GM19035 (cell line): ENCODE results near the gene ATP6V1G2.
"Not testable (repeated sequence)": the region's sequence is repeated elsewhere in the genome, so short reads cannot be mapped to it uniquely, and the experiment has no call there.

Experiments used
- ATAC-seq: cut with Tn5 transposase; IDR thresholded peaks from one replicate; pipeline ENCODE4 v1.9.1; 2021; ENCODE audit not compliant: unreplicated experiment

The ATP6V1G2 gene

DNA sequence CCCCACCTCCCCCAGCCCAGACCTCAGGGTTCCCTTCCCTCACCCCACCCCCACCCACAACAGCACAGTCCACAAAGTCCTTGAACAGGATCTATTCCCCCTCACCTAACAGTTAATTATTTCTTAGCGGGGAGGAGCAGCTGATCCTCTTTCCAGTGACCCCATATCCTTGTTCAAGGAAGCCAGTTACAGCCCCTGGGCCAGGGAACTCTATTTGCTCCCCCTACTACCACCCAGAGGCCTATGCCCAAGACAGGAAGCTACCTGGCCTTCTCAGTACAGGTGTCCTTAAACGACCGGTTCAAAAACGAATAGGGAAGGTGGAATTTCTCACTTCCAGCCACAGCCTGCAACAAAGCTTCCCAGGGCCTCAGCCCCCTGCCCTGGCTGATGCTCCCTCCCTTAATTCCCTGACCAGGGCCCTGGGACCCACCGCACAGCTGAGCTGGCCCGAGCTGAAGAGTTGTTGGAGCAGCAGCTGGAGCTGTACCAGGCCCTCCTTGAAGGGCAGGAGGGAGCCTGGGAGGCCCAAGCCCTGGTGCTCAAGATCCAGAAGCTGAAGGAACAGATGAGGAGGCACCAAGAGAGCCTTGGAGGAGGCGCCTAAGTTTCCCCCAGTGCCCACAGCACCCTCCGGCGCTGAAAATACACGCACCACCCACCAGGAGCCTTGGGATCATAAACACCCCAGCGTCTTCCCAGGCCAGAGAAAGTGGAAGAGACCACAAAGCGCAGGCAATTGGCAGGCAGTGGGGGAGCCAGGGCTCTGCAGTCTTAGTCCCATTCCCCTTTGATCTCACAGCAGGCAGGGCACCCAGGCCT, 16.9 kb downstream of the ATP6V1G2 start:
- ATAC-seq, result no peak

DNA sequence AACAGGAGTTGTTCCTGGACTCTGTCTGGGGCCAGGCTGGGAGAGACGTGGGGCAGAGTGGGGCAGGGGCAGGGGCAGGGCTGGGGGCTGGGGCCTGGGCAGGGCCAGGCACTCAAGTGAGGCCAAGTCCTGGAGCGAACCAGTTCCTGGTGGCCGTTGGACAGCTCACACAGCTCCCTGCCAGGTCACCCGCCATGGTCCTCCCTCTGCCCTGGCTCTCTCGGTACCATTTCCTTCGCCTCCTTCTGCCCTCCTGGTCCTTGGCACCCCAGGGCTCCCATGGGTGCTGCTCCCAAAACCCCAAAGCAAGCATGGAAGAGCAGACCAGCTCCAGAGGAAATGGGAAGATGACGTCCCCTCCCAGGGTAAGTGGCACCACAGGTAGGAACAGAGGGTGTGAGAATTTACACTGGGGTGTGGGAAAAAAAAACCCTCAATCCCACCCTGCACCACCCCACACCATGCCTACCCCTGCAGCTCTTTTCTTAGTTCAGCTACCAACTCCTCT, 17.5 kb downstream of the ATP6V1G2 start, which contains the start of gene MCCD1:
Gene MCCD1 (plus strand): TSS at position 142 of the 508 bp plus-strand sequence. CDS start 53 bp downstream, at position 195.
- ATAC-seq, result no peak

DNA sequence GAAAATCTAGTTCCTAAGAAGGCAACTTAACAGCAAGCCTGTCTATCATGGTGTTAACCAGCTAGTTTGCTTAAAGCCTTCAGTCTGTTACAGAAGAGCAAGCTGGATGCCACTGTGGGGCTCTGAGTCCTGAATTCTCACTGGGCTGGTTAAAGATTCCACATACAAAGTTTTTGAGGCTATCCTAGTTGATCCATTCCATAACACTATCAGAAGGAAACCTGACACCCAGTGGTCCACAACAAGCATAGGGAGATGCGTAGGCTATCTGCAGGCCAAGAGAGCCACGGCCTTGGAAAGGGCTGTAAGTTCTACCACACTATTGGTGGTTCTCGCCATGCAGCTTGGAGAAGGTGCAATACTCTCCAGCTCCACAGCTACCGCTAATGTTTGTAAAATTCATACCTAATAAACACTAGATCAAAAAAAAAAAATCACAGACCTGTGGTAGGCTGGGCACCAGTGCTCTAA, 18.1 kb downstream of the ATP6V1G2 start:
- no peak for ATAC-seq

DNA sequence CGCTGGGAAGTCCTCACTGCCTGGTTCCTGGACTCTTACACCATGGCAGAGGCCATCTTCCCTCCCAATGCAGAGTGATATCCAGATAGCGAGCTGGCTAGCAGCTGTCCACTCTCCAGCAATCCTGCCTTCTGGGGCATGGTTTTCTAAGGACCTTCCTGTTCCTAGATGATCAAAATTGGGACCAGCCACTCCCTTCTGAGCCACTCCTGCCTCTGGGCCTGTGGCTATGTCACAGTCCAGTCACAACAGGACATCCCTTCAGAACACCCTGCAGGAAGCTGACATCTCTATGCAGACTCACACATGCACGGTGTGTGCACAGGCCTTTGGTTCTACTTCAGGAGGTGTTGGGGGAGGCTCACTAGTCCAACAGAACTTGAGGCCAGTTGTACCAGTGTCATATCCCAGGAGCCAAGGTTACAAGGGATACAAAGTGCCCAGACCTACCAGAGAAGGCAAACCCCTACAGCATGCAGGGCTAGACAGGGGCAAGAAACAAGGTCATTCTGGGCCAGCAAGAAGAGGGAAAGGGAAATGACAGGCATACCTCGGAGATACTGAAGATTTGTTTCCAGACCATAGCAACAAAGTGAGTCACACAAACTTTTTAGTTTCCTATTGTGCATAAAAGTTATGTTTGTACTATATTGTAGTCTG, 20.3 kb downstream of the ATP6V1G2 start:
- no peak for ATAC-seq

DNA sequence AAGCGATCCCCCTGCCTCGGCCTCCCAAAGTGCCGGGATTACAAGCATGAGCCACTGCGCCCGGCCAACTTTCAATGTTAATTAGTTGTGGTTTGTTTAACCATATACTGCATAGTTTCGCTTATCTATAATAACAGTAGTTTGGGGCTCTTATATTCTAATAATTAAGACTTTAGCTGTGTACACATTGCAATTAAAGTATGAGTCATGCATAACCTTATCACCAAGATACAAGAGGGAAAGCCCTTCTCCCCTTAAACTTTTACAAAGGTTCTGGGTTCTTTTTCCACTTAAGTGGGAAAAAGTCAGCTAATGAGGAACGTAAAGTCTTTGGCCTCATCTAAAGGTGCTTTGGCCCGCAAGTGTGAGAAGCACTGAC, 20.9 kb downstream of the ATP6V1G2 start:
- ATAC-seq, result no peak

DNA sequence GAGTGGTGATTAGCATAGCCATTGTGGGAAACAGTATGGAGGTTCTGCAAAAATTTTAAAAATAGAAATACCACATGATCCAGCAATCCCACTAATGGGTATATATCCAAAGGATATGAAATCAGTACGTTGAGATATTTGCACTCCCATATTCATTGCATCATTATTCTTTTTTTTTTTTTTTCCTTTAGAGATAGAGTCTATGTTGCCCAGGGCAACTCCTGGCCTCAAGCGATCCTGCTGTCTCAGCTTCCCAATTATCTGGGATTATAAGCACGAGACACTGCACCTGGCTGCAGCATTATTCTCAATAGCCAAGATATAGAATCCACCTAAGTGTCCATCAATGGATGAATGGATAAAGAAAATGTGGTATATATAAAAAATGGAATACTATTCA, 24.6 kb downstream of the ATP6V1G2 start:
- ATAC-seq, result no peak

DNA sequence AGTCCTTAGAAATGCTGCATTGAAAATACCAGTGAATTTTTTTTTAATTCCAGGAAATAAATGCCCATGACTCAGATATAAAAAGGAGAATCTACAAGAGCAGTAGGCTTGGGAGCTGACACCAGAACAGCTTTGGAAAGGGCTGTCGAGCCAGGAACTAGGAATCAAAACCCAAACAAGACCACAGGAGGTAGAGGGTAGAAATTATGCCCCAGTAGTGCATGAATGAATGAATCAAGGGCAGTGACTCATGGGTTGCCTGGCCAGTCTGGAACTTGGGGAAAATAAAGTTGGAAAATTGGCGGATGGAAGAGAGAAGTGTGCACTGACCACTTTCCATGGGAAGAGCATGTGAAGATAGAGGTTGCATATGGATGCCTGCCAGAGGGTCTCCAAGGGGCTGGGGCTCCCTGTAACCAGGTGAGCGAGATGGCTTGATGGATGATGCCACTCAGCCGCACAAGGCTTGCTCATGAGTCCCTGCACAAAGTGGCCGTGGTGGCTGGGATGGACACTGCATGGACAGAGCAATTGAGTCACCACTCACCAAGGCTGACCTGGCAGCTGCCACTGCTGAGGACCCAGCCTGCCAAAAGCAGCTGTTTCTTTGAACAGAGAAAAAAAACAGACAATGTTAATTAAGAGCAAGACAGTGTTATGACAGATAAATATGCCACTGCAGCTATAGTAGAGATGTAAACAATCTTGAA, 32.8 kb downstream of the ATP6V1G2 start:
- no peak for ATAC-seq

DNA sequence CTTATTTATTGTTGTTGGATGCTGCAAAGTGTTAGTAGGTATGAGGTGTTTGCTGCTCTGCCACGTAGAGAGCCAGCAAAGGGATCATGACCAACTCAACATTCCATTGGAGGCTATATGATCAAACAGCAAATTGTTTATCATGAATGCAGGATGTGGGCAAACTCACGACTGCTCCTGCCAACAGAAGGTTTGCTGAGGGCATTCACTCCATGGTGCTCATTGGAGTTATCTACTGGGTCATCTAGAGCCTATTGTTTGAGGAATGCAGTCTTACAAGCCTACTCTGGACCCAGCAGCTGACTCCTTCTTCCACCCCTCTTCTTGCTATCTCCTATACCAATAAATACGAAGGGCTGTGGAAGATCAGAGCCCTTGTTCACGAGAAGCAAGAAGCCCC, 36.4 kb downstream of the ATP6V1G2 start:
- no peak for ATAC-seq

DNA sequence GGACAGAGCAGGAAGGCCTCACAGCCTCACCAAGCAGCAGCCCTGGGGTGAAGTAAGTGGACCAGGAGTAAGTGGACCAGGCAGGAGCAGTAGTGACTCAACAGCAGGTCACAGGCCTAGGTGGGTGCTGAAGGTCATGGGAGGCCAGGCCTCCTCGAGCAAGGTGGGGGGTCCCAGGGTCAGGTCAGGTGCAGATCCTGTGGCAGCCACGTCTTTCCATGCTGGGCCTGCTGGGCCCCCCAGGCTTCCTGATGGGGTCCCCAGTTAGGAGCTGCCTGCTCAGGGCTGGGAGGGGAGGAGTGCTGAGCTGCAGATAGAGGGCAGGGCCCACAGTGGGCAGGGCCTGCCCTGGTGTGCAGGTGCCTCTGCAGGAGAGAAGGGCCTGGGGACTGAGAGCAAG, 37.4 kb downstream of the ATP6V1G2 start:
- ATAC-seq, result not testable (repeated sequence)

DNA sequence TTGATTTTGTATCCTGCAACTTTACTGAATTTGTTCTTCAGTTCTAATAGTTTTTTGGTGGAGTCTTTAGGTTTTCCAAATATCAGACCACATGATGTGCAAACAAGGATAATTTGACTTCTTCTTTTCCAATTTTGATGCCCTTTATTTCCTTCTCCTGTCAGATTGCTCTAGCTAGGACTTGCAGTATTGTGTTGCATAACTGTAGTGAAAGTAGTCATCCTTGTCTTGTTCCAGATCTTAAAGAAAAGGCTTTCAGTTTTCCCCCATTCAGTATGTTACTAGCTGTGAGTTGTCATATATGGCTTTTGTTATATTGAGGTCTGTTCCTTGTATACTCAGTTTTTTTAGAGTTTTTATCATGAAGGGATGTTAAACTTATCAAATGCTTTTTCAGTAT, 43.8 kb downstream of the ATP6V1G2 start:
- ATAC-seq, result no peak

DNA sequence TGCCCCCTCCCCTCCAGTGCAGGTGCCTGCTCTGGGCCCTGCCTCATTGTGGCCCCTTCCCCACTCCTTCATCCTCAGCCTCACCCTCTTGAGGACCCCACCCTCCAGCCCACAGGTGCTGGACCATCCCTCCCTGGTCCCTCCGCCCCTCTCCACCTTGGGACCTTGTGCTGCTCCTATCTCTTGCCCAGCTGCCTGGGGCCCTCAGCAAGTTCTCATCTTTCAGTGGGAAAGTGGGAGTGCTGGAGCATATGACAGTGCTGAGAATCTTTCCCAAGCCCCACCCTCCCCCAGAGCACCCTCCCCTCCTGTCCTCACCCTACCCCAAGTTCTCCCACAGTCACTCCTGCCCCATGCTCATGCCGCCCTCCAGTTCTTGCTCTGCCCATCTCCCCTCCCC, 46.8 kb downstream of the ATP6V1G2 start:
- ATAC-seq, result not testable (repeated sequence)

DNA sequence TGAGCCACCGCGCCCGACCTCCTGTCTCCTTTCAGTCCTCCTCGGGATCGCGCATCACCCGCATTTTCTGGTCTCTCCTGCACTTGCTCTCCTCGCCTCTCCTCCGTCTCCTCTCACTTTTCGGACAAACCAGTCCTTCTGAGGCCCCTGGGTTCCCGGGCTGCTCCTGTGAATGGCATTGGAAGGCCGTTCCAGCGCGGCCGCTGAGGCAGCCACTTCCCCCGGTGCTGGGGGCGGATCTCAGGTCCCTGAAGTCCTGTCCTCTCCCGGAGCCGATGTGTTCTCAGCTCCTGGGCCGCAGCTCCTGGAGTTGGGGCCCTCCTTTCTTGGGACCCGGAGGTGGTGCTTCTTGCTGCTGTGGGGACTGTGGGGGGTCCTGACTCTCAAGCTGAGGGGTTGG, 47.7 kb downstream of the ATP6V1G2 start:
- ATAC-seq, result no peak

DNA sequence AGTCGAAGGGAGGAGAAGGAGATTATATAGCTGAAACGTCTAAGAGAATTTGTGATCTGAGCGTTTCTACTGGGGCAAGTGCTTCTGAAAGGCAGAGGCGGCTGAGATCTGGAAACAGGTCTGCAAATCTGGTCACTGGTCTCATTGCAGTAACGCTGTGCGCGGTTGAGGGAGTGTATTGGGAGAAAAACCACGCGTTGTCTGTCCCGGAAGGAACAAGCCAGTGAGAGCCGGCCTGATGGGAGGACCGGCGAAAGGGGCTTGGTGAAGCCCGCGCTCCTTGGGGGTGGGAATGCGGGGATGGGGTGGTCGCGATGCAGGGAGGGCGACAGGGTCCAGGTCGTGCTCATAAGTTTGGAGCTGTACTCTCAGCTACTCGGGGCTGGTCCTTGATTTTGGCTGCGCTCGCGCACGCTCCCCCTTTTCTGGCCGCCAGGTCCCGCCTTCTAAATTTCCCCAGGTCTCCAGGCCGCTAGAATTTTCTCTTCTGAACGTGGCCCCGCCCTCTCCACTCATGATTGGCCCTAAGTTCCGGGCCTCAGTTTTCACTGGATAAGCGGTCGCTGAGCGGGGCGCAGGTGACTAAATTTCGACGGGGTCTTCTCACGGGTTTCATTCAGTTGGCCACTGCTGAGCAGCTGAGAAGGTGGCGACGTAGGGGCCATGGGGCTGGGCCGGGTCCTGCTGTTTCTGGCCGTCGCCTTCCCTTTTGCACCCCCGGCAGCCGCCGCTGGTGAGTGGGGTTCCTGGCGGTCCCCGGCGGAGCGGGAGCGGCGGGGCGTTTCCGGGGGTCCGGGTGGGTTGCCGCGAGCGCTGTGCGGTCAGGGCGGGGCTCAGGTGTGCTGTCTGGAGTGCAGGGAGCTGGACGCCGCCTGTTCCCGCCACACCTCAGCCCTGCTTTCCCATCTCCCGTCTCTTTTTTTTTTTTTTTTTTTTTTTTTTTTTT, 48.6 kb downstream of the ATP6V1G2 start, which contains the start of gene MICB:
Gene MICB (plus strand): TSS at position 615 of the 946 bp plus-strand sequence. CDS start 49 bp downstream, at position 664.
- ATAC-seq, result peak; percentile 49

DNA sequence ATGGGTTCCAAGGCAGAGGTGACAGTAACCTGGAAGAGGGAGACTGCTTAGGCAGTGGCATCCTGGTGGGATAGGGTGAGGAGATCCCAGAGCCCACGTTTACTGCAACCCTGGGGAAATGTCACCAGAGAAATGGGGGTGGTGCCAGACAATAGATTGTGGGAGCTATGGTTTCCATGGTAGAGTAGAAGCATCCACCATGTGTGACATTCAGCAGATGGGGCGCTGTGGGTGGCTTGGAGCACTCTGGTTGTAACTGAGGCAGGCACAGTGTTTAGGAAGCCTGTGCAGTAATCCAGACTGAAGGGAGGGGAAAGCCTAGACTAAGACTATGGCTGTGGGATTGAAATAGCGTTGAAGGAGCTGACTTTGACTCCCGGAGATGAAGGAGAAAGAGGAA, 49.6 kb downstream of the ATP6V1G2 start:
- ATAC-seq, result not testable (repeated sequence)

DNA sequence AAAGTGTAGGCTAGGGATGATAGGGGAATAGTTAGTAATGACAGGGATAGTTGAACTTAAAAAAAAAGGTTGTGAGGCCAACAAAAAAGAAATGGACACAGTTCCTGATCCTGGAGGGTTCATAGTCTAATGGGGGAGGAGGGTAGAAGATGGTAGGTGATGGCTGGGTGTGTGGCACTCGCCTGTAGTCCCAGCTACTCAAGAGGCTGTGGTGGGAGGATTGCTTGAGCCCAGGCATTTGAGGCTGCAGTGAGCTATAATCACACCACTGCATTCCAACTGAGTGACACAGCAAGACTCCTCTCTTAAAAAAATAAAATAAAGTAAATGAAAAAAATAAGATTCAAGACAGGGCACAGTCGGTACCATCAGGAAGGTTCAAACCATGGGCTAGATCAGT, 50.8 kb downstream of the ATP6V1G2 start:
- no peak for ATAC-seq
